ENCODE data around the gene PALLD.

Gene PALLD

DNA sequence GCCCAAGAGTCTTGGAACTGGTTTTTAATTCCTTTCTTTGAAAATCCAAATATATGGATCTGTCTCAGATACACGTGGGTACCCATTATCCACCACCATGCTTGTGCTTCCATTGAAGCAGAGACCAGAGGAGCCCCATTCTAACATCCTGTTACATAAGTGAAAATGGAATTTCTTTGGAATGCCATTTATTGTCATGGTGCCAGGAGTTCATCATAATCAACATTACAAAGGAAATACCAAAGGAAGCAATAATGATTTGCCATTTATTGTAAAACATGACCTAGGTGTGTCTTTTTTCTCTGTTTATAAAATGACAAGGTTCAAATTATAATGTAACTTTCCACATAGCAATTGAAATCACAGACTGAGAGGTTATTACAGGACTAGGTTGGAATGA is 61.7 kb downstream of the PALLD start:
- DNase-seq (ENCODE audit: low read depth): no peak

DNA sequence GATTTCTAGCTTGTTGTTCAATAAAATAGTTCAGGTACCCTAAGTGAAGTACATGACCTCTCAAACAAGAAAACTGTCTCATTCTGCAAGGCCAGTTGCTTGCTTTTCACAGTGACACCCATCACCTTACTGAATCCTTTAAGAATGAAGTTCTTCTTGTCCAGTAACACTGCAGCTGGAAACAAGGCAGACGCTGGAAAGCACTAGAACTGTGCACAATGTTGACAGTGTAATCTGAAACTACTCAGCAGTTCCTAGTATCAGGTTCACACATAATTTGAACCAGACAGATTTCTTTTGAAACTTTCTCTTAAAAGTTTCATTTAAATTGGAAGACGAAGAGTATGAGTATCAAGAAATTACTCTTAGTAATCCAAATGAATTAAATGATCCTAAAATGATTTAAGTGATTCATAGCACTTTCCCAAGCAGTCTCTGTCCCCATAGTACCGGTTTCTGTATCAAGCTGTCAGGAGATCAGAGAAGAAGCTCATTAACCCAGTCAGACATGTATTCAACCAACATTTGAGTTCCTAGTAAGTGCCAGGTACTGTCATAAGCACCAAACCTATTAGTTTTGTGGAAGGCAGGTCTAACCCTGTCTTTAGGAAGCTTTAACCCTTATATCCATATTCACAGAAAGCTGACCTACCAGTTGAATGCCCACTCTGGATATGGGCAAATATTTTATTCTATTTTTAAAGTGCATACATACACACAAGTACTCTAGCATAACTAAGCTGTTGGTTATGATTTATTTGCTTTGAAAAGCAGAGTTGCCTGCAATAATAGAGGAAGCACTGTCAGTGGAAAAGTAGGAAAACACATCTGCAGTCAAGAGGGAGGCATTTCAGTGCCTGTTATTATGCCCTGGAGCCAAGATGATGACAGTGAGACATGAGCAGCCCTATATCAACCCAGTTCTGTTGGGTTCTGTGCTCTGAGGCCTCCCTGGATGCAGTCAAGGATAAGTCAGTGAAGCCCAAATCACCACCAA is 63.6 kb downstream of the PALLD start:
- no peak for DNase-seq (ENCODE audit: low read depth)

DNA sequence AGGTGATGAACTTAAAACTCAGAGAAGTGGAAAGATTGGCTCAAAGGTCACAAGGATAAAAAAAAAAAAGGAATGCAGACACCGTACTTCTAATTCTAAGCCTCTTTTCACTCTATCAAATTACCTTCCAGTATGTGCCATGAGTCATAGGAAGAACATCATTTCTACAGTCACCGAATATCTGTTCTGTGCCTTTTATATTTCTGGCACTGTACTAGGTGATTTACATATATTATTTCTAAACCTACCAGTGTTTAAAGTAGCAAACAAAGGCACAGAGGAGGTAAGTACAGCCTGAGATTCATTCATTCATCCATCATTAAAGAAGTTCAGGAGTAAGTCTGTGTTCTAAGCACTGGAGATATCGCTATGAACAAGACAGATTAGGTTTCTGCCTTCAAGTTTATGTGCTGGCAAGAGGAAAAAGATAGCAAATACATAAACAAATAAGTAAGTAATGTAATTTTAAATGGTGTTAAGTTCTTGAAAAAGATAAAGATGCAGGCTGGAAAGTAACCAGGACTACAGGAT is 65.3 kb downstream of the PALLD start:
- no peak for DNase-seq (ENCODE audit: low read depth)

DNA sequence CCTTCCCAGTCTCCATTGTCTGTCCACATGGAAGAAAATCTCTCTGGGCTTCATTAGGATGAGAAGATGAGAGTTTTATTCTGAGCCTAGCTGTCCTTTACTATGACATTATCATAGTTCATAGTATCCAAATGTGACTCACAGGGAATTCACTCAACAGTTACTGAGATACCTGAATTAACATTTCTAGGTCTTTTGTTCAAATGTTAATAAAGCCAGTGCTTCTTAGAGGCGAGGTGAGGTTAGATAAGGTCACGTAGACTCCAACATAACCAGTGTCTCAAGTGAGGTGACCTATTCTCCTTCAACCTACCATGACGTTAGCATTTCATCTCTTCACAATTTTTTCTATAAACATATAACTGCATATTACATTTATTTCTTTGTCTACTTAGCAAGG is 67.2 kb downstream of the PALLD start:
- no peak for DNase-seq (ENCODE audit: low read depth)

DNA sequence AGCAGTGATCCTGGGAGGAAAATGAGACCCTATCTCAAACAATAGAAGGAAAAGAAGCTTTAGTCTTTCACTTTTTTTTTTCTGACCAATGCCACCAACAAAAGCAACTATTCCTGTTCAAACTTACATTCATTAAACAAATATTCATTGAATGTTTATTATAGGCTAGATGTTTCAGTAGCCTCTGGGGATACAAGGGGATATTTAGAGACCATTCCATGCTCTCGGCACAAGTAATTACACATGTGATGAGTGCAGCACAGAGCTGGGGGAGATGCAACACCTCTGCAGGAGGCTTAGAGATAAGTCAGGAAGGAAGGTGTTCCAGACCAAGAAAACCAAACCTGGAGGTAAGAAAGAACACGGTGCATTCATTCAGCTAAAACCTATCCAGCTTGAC is 68.3 kb downstream of the PALLD start:
- no peak for DNase-seq (ENCODE audit: low read depth)

DNA sequence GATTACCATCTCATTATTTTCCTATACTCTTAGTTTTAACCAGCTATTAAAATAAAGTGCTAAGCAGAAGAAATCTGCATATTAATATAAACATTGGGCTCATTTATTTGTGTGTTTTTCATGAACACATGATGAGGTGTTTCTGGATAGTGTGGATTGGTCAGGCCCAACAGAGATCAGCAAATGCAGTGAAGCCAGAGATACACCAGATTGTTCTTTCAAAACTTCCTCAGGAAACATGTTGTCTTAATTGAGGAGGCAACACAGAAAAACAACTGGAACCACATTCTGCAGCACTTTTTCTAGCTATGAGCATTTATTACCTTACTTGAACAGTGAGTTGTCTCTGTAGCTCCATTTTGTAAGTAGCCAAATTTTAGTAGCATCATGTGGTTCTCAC is 69.9 kb downstream of the PALLD start:
- no peak for DNase-seq (ENCODE audit: low read depth)

DNA sequence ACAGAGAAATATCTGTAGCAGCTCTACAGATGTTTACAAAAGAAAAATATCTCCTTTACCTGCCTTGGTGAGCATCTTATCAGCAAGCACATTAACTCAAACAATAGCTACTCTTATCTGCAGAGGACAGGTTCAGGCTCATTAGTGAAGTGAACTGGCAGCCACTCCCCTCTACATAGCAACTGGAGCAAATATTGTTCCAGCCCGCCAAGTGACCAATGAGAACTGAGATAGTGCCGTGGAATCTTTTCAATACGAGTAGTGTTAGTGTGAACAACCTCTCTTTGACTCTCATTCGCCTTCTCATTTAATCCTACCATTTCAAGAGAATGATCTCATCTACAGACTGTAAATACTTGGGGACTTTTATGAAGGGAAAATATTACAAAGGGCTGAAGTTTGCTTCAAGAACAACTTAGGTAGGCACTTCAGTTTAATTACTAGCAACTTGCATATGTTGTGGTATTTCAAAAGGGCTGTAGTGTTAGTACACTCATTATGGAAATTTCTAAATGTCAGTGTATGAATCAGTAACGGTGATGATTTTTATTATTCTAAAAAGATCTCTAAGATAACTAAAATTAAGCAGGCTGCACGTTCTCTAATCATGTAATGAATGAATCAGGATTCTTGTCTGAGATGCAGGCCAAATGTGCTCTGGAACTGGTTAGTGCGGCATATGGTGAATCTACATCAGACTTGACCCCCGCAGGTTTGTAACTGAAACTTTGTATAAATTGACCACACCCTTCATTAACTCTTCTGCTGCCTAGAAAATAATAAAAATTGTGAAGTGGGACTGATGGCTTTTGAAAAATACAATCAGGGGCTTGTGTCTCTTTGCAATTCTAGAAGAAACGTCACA is 72.4 kb downstream of the PALLD start:
- no peak for DNase-seq (ENCODE audit: low read depth)

DNA sequence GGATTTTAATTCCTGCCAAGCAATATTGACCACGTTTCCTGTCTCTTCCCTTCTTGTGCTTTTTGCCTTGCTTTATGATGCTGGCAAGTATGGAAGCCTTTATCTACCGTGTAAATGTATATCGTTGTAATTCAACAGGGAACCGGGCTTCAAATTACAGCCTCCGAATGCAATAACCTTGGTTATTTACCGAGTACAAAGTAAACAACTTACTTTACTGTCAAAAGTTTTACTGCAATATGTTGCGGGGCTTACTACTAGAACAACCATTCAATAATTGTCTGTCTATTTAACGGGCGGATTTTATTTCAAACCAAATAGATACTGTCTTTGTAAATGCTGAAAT is 73.1 kb downstream of the PALLD start:
- DNase-seq (ENCODE audit: low read depth): no peak

DNA sequence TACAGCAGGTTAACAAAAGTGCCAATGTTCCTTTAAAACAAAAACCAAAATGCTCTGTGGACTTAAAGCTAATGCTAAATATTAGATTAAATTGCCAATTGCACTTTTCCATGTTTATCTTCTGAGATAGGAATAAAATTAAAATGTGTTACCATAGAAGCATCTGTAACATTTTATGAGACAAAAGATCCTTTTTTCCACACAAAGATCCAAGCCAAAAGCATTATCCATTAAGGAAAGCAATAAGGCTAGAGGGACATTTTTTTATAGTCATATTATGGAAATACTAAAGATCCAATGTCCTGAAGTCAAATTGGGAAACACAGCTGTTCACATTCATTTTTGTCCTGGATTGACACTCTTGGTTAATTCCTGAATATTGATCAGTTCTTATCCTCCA is 73.6 kb downstream of the PALLD start:
- DNase-seq (ENCODE audit: low read depth): no peak

DNA sequence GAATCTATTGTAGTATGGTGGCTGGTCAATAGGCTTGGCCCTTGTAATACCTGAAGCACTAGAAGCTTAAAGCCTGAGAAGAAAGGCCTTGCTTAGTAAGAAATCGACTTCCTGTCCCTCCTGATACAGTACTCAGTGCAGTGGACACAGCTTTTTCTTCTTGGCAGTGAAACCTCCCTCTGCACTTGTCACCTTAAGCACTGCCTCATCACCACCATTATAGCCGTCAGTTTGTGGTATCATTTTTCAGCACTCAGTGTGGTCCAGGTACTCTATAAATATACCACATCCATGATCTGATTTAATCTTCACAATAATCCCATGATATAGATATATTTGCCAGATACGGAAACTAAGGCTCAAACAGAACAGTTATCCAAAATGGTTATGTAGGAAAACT is 75.2 kb downstream of the PALLD start:
- no peak for DNase-seq (ENCODE audit: low read depth)

DNA sequence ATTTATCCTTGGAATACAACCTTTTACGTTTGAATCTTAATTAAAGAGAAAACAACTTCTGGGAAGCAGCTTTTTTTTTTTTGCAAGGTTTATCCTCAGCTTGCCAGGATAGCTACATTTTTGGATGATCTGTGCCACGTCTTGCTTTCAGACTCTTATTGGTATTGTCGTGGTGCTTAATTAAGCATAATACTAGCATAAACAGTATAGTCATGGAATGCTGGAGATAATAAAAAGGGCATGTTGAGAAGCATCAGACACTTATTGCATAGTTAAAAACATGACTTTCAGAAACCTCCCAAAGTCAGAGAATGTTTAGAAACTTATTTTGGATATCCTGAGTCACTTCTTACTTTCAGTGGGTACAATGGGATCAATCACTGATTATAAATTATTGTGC is 77.0 kb downstream of the PALLD start:
- DNase-seq (ENCODE audit: low read depth): no peak

DNA sequence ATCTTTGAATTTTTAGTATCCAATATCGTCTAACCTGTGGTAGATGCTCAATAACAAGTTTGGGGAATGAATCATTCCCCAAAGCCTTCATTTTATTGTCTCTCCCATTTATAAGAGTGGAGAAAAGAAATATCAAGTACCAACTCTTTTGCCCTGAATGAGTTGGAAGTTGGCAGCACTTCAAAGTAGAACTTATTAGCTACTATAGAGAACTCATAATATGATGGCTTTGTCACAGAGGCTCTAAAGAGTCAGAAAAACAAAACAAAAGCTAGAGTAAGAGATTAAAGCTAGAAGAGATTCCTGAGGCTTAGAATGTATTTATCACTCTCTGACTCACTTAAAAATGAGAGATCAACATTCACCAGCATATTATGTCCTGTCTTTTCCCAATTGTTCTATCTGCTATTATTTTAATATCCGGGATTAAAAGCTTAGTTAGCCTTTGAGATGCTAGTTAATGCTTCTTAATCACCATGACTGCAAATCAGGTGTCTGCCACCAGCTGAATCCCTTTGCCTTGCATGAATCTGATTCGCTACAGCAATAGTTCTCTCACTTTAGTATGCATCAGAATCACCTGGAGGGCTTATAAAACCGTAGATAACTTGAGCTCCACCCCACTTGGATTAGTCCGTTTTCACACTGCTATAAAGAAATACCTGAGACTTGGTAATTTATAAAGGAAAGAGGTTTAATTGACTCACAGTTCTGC is 77.9 kb downstream of the PALLD start:
- DNase-seq (ENCODE audit: low read depth): no peak

DNA sequence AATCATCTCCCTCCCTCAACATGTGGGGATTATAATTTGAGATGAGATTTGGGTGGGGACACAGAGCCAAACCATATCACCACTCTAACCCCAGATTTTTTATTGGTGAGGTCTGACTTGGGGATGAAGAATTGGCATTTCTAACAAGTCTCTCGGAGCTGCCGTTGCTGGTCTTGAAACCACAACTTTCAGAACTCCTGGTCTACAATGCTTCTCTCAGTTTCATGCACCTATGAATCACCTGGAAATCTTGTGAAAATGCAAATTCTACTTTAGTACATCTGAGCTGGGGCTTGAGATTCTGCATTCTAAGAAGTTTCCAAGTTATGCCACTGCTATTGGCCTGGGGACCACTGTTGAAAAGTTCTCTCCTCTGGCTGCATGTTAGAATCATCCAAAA is 78.6 kb downstream of the PALLD start:
- DNase-seq (ENCODE audit: low read depth): no peak

DNA sequence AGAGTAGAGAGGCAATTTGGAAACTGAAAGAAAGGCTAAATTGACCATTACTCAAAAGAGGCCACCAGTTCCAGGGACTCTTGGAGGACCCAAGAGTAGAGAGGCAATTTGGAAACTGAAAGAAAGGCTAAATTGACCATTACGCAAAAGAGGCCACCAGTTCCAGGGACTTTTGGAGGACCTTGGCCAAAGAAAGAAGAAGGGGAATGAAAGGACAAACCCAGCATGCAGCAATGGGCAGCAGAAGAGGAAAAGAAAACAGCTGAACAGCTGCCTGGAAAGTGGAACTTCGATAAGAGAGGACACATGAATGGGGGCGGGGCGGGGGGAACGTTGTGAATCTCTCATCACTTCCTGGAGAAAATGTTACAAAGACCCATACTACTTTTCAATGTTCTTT is 80.8 kb downstream of the PALLD start:
- no peak for DNase-seq (ENCODE audit: low read depth)

DNA sequence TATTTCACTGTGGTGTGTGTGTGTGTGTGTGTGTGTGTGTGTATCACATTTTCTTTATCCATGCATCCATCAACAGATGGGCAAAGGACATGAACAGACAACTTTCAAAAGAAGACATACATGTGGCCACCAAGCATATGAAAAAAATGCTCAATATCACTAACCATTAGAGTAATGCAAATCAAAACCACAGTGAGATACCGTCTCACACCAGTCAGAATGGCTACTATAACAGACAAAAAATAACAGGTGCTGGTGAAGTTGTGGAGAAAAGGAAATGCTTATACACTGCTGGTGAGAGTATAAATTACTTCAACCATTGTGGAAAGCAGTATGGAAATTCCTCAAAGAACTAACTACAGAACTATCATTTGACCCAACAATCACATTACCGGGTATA is 83.4 kb downstream of the PALLD start:
- no peak for DNase-seq (ENCODE audit: low read depth)

DNA sequence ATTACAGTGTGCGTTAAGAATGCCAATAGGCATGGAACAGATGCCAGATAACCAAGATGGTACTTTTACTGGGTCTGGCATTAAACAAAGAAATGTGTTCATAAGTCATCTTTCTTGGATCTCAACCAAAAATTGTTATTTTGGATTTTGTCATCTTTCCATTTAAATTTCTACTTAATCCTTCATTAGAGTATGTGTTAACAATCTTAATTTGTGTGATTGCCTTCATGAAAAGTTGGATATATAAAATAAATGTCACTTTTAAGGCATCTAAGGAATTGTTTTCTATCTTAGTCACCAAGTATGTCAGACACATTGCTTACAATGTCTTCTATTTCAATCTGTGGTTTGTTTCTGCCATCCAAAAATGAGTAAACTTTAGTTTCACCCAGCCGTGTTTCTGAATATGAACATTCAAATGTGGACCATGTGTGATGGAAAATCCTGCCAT is 87.5 kb downstream of the PALLD start:
- no peak for DNase-seq (ENCODE audit: low read depth)

DNA sequence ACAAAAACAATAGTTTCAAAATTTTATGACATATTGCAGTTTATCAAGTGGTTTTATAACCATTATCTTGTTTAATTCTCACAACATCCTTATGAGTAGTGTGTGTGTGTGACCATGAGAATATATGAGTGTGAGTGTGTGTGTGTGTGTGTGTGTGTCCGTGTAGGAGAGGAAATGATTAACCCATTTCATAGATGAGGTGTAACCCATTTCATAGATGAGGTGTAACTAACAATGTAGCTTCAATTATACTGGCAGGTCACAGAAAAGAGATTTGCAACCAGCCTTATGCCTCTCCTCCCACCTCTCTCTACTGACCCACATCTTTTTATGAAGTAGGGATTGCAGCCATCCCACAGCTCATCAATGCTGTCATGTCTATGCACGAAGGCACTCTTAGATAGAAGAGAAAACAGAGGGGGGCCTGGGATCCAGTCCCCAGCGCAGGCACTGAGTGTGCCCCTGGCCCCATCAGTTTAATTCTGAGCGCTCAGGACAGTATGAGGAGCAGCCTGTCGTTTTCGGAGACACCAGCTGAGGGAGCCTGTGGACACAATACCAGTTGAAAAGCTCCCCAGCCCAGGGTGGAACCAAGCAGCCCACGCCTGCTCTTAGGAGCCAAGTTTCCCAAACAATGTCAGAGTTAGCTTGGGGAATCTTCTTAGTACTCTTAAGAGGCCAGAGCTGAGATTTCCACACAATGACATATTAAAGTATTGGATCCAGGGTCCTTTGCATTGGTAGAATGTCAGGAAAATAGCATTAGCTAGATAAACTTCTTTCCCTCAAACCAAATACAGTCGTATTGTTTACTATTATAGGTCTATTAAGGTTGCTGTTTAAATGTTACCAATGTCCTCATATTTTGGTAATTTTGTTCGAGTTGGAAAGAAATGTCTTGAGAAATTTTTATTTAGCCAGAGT is 88.6 kb downstream of the PALLD start:
- no peak for DNase-seq (ENCODE audit: low read depth)

DNA sequence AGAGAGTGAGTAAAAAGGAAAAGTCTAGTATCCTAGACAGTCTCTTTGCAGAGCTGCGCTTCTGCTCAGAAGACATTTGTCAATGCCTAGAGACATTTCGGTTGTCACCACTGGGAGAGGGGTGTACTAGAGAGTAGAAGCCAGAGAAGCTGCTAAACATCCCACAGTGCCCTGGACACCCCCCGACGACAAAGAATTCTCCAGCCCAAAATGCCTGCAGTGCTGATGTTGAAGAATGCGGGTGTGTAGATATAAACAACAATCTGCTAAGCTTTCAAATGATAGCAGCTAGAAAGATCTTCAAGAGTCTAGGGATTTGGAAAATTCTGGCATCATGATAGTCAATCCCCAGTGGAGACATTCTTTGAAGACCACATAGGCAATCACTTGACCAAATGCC is 90.1 kb downstream of the PALLD start:
- no peak for DNase-seq (ENCODE audit: low read depth)

DNA sequence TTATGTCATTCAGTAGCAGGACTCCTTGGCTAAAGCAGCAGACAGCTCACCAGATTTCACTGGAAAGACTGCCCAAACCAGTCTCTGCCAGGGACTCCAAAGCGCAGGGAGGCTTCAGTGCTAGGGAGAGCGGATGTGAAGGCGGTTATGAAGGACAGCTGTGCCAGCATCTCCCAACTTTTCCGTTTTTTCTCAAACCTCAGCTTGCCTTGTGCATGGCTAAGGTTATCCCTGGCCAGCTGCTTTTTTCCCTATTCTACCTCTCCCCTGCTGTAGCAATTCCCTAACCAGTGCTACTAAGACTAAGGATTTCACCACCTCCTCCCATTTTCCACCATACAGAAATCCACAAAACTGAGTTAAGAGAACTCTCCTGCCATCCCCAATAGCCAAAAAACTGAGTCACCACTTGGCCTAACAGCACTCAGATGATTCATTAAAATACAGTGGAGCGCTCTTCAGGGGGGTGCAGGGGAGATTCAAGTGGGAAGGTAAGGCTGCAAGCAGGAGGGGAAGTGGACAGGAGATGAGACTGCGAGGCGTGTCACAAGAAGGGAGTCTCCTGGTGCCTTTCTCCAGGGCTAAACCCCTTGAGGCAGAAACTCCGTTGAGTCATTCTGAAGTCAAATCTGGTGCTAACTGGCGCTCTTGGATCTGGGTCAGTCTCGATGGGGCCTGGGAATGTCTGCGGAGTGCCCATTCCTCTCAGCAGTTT is 90.7 kb downstream of the PALLD start:
- DNase-seq (ENCODE audit: low read depth): no peak

DNA sequence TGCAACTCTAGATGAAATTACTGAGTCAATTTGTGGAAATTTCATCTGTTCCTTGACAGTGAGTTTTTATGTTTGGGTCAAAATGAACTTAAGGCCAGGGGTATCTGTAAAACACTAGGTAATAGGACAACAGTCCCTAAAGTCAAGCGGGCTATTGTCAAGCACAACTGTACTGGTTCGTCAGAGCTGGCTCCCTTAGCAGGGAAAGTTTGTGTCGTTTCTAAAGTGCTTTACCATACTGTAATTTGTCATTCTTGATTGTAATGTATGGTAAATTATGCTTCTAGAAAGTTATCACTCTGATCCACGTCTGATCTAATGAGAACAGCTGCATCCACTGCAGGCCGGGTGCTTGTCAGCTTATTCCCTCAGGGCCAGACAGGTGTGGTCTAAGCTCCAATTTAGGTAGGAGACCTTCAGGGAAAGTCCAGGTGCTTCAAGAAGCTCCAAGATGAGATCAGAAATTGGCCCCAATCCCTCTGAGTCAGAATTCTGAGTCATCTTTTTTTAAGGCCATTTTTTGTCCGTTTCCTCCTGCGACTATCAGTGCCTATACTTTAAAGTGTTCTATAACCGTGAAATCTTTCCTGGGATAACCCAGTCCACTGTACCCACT is 92.2 kb downstream of the PALLD start:
- no peak for DNase-seq (ENCODE audit: low read depth)

All from HS-27A (cell line).